GM18870 (cell line): ENCODE results near the gene BRINP3.
A peak's percentile ranks its signal among the peaks of the same experiment; 100 is the strongest.

ENCODE experiments used
- ATAC-seq: cut with Tn5 transposase; IDR thresholded peaks from one replicate; pipeline ENCODE4 v1.9.1; 2021; ENCODE audit warnings: moderate library complexity; ENCODE audit not compliant: unreplicated experiment

BRINP3 gene

GRCh38 chr1:190453550-190453949 lies 24.1 kb downstream of the BRINP3 start:
- ATAC-seq: no peak

- no peak for ATAC-seq
Observed at GRCh38 chr1:190452272-190452848, 25.3 kb downstream of the BRINP3 start.

- ATAC-seq: no peak
Observed at GRCh38 chr1:190444464-190444863, 33.2 kb downstream of the BRINP3 start.

- ATAC-seq: no peak
Observed at GRCh38 chr1:190439447-190439846, 38.2 kb downstream of the BRINP3 start.

GRCh38 chr1:190436615-190437014 lies 41.0 kb downstream of the BRINP3 start:
- ATAC-seq: no peak

GRCh38 chr1:190429932-190430331 lies 47.7 kb downstream of the BRINP3 start:
- ATAC-seq: no peak

GRCh38 chr1:190429141-190429540 lies 48.5 kb downstream of the BRINP3 start:
- no peak for ATAC-seq

GRCh38 chr1:190416239-190416638 lies 61.4 kb downstream of the BRINP3 start:
- no peak for ATAC-seq

- no peak for ATAC-seq
Observed at GRCh38 chr1:190413142-190413541, 64.5 kb downstream of the BRINP3 start.

- no peak for ATAC-seq
Observed at GRCh38 chr1:190403402-190403801, 74.3 kb downstream of the BRINP3 start.

- ATAC-seq: no peak
Observed at GRCh38 chr1:190399233-190399632, 78.4 kb downstream of the BRINP3 start.

GRCh38 chr1:190391582-190391981 lies 86.1 kb downstream of the BRINP3 start:
- ATAC-seq: no peak

- ATAC-seq: no peak
Observed at GRCh38 chr1:190377991-190378390, 99.7 kb downstream of the BRINP3 start.

- ATAC-seq: no peak
Observed at GRCh38 chr1:190377294-190377693, 100.4 kb downstream of the BRINP3 start.

- ATAC-seq: no peak
Observed at GRCh38 chr1:190376044-190376443, 101.6 kb downstream of the BRINP3 start.

GRCh38 chr1:190373705-190374336 lies 103.8 kb downstream of the BRINP3 start:
- ATAC-seq: peak; percentile 51

GRCh38 chr1:190367200-190367599 lies 110.5 kb downstream of the BRINP3 start:
- no peak for ATAC-seq

GRCh38 chr1:190365283-190365682 lies 112.4 kb downstream of the BRINP3 start:
- ATAC-seq: no peak

GRCh38 chr1:190353538-190354101 lies 124.0 kb downstream of the BRINP3 start:
- ATAC-seq: no peak

- no peak for ATAC-seq
Observed at GRCh38 chr1:190344454-190344853, 133.2 kb downstream of the BRINP3 start.

GRCh38 chr1:190338829-190339228 lies 138.8 kb downstream of the BRINP3 start:
- no peak for ATAC-seq

GRCh38 chr1:190328871-190329270 lies 148.8 kb downstream of the BRINP3 start:
- no peak for ATAC-seq

GRCh38 chr1:190328361-190328760 lies 149.3 kb downstream of the BRINP3 start:
- ATAC-seq: no peak
